AG10803 (cell line): ENCODE measurements around the gene HSD17B1.

ENCODE experiments used
- DNase-seq: peaks from one replicate; pipeline ENCODE4 v3.0.0; 2010; ENCODE audit warnings: low read depth
- H3K4me3 ChIP-seq: 2 replicates; pipeline ENCODE4 v1.5.1; 2011; ENCODE audit warnings: mild to moderate bottlenecking, low read length, control low read depth
- TF ChIP-seq, protein P1 (sequence below): conservative IDR thresholded peaks from 2 replicates; pipeline ENCODE4 v1.5.1; 2011; ENCODE audit warnings: mild to moderate bottlenecking, low read length, control low read depth, inconsistent platforms

Gene HSD17B1

DNA sequence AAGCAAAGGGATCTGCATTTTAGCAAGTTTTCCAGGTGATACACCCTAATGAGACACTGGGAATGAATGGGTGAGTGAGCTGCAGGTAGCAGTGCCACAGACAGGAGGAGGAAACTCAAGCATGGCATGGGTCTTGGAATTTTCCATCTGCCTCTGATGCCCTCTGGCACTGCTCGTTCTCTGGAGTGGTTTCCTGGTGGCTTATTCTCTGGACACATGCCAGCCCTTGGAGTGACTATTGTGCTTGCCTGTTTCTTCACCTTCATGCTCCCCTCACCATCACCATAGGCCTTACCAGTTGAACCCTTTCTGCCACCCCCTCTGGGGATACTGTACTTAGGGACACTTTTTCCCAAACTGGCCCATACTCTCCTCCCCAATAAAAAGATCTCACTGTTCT lies 10.8 kb downstream of the HSD17B1 start:
- TF ChIP-seq, protein P1, sequence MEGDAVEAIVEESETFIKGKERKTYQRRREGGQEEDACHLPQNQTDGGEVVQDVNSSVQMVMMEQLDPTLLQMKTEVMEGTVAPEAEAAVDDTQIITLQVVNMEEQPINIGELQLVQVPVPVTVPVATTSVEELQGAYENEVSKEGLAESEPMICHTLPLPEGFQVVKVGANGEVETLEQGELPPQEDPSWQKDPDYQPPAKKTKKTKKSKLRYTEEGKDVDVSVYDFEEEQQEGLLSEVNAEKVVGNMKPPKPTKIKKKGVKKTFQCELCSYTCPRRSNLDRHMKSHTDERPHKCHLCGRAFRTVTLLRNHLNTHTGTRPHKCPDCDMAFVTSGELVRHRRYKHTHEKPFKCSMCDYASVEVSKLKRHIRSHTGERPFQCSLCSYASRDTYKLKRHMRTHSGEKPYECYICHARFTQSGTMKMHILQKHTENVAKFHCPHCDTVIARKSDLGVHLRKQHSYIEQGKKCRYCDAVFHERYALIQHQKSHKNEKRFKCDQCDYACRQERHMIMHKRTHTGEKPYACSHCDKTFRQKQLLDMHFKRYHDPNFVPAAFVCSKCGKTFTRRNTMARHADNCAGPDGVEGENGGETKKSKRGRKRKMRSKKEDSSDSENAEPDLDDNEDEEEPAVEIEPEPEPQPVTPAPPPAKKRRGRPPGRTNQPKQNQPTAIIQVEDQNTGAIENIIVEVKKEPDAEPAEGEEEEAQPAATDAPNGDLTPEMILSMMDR = no peak
- peak overlapping the region; percentile 95 for H3K4me3 ChIP-seq
- no peak for DNase-seq

DNA sequence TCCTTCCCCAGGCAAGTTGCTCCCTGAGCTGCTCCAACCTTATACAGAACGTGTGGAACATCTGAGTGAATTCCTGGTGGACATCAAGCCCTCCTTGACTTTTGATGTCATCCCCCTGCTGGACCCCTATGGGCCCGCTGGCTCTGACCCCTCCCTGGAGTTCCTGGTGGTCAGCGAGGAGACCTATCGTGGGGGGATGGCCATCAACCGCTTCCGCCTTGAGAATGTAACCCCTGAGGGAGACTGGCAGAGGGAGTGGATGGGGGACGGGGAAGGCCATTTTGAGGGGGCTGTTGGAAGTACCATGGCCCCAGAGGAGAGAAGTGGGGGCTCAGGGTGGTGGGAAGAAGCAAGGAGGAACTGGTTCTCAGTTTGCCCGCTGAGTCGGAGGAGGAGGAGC lies 11.2 kb downstream of the HSD17B1 start:
- TF ChIP-seq, protein P1 = no peak
- no peak for DNase-seq
- peak overlapping the region; percentile 3; the same call in 1 of the 2 replicates for H3K4me3 ChIP-seq

DNA sequence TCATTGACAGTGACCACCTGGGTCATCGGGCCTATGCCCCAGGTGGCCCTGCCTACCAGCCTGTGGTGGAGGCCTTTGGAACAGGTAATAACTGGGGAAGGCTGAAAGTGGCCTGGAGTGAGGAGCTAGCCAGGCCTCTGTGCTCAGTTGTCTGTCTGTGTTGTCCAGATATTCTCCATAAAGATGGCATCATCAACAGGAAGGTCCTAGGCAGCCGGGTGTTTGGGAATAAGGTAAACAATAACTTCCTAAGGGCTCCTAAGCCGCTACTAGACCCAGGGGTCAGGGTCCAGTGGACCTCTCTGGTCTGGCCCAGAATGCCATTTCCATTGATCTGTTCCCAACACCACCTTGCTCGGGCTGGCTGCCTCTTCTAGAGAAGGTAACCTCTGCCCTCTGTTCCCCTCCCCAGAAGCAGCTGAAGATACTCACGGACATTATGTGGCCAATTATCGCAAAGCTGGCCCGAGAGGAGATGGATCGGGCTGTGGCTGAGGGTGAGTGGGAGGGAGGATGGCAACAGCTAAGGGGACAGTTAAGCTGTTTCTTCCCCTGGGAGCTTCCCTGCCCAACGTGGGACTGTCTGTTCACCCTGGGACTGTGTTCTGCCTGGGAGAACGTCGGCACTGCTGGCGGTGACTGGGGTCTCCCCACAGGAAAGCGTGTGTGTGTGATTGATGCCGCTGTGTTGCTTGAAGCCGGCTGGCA lies 12.2 kb downstream of the HSD17B1 start:
- TF ChIP-seq, protein P1 = no peak
- DNase-seq = no peak
- H3K4me3 ChIP-seq = no peak overlapping the region

DNA sequence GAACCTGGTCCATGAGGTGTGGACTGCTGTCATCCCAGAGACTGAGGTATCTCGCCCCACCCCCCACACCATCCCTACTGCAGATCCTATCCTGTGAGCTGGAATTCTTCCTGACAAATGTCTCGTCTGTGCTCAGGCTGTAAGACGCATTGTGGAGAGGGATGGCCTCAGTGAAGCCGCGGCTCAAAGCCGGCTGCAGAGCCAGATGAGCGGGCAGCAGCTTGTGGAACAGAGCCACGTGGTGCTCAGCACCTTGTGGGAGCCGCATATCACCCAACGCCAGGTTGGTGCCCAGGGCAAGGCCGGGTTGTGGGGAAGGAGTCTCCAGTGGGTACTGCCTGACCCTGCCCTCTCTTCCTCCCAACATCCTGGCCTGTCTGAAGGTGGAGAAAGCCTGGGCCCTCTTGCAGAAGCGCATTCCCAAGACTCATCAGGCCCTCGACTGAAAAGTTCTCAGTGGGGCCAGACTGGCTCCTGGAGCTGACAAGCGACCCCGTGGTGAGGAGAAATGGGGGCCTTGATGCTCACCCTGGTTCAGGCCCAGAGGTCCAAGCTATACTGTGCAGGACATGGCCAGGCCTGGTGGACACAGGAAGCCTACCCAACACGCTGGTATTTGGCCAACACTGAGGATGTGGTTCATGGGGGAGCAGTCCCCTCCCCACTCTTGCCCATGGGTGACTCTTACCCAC lies 12.9 kb downstream of the HSD17B1 start:
- no peak for DNase-seq
- no peak overlapping the region for H3K4me3 ChIP-seq
- TF ChIP-seq, protein P1 = no peak

DNA sequence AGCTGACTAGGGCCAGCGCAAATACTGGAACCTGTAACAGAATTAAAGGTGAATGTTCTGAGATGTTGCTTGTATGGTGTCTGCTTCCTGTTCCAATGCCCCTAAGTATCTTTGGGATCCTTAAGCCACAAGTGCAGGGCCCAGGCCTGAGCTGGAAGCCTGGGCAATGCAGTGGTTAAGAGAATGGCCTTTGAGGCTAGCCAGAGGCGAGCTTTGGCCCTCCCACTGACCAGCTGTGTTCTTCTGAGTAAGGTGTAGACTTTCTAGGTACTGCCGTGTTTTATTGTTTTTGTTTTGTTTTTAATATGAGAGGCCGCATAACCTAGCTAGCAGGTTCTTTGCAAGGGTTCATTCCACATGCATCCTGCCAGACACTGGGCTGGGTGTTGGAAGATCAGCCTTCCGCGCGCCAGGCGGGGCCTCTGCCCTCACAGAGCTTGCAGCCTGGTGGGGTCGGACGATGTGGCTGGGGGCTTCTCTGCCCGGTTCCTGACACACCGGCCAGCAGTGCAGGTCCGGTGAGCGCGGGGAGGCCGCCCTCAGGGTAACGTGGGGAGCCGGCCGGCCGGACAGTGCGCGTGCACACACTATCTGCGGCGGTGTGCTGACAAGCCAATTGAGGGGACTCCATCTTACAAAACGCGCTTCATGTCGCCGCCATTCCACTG lies 13.6 kb downstream of the HSD17B1 start:
- H3K4me3 ChIP-seq = peak overlapping the region; percentile 50
- TF ChIP-seq, protein P1 = no peak
- no peak for DNase-seq

DNA sequence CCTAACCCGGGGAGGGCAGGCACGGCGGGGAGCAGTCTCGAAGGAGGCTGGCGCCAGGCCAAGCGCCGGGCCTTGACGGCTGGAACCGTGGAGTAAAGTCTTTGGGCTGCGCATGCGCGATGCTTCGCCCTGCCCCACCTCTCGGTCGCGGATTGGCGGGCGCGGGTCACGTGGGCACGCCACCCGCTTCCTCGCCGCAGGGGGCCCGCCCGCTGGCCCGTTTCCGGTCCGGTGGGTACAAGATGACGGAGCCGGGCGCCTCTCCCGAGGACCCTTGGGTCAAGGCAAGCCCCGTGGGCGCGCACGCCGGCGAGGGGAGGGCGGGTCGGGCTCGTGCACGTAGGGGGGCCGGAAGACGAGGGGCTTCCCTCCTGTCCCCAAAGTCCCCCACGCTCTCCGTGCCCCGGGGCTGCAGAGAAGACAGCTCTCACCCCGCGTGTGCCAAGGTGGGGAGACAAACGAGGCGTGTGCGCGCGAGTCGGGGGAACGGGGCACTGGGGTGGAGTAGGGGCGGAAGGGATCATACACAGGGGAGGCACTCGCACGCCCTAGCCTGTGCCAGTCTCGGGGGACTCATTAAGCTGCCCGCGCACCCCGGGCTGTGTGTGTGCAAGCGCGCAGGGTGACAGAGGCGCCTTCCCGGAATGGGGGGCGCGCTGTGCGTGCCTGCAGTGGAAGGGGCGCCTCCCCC lies 14.3 kb downstream of the HSD17B1 start, which contains the start of gene MLX:
MLX (plus strand) TSS at position 218 of the 691 bp plus-strand sequence; CDS start at position 243, 25 bp downstream.
- TF ChIP-seq, protein P1 = no peak
- peak within 1 kb of the TSS; percentile 91 for H3K4me3 ChIP-seq
- DNase-seq = peak; percentile 86
